Neural cell (in vitro differentiated cells): ENCODE data around the gene TRAPPC13.

Experiments used
- EP300 ChIP-seq: fragments of 450-650 bp; conservative IDR thresholded peaks from 2 replicates; pipeline ENCODE4 v1.6.1; 2014; ENCODE audit warnings: antibody characterized with exemption, mild to moderate bottlenecking, moderate library complexity; ENCODE audit not compliant: poor library complexity, severe bottlenecking
- EZH2 ChIP-seq: fragments of 200-600, 300-800 bp; shearing (Covaris generic), sonication (generic); IDR thresholded peaks from 2 replicates; pipeline ENCODE4 v1.6.1; 2014; ENCODE audit warnings: antibody characterized with exemption, low read length, borderline replicate concordance, mild to moderate bottlenecking; ENCODE audit not compliant: insufficient read depth, poor library complexity, severe bottlenecking
- MXI1 ChIP-seq: fragments of 450-650 bp; conservative IDR thresholded peaks from 2 replicates; pipeline ENCODE4 v1.6.1; 2014; ENCODE audit warnings: antibody characterized with exemption, mild to moderate bottlenecking; ENCODE audit not compliant: poor library complexity, severe bottlenecking
- POLR2AphosphoS5 ChIP-seq: IDR thresholded peaks from 2 replicates; pipeline ENCODE4 v1.6.1; 2012
- RAD21 ChIP-seq: fragments of 450-650 bp; conservative IDR thresholded peaks from 2 replicates; pipeline ENCODE4 v1.6.1; 2014; ENCODE audit warnings: antibody characterized with exemption, mild to moderate bottlenecking, moderate library complexity
- SMC3 ChIP-seq: fragments of 450-650 bp; conservative IDR thresholded peaks from 2 replicates; pipeline ENCODE4 v1.6.1; 2014; ENCODE audit warnings: antibody characterized with exemption, mild to moderate bottlenecking, moderate library complexity; ENCODE audit not compliant: poor library complexity
- TAF1 ChIP-seq: IDR thresholded peaks from 2 replicates; pipeline ENCODE4 v1.6.1; 2012; ENCODE audit warnings: low read depth
- TF ChIP-seq, protein P1 (sequence below): fragments of 450-650 bp; IDR thresholded peaks from 2 replicates; pipeline ENCODE4 v1.5.1; 2014; ENCODE audit warnings: antibody characterized with exemption, mild to moderate bottlenecking, moderate library complexity; ENCODE audit not compliant: poor library complexity, severe bottlenecking

DNA sequence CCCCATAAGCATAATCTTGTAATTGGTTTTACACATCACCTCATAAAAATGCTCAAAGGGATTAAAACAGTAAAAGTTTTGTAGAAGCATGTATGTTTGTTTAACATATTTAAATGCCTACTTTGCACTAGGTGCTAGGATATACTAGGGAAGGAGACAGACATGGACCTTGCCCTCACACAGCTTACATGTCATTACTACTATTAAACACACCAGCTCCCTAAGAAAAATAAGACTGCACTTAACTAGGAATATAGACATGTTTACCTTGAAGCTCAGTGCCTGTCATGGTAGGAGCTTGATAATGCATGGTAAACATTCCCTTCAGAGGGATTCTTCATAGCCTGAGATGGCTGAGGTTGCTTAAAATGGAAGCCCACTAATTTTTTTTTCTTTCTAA lies 6.2 kb downstream of the TRAPPC13 start:
- TF ChIP-seq, protein P1, sequence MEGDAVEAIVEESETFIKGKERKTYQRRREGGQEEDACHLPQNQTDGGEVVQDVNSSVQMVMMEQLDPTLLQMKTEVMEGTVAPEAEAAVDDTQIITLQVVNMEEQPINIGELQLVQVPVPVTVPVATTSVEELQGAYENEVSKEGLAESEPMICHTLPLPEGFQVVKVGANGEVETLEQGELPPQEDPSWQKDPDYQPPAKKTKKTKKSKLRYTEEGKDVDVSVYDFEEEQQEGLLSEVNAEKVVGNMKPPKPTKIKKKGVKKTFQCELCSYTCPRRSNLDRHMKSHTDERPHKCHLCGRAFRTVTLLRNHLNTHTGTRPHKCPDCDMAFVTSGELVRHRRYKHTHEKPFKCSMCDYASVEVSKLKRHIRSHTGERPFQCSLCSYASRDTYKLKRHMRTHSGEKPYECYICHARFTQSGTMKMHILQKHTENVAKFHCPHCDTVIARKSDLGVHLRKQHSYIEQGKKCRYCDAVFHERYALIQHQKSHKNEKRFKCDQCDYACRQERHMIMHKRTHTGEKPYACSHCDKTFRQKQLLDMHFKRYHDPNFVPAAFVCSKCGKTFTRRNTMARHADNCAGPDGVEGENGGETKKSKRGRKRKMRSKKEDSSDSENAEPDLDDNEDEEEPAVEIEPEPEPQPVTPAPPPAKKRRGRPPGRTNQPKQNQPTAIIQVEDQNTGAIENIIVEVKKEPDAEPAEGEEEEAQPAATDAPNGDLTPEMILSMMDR, result no peak
- TF ChIP-seq POLR2AphosphoS5 (no peak), EZH2 (no peak), MXI1 (no peak), EP300 (no peak), TAF1 (no peak), SMC3 (no peak), RAD21 (no peak)
